ENCODE results near the gene LATS2.

LATS2 gene

GRCh38 chr13:21012841-21013681, 48.3 kb downstream of the LATS2 start:
- TF ChIP-seq FOXP2 (optimal IDR thresholded peaks at IDR 0.05; ENCODE audit: borderline replicate concordance, extremely low read depth, extremely low read length, insufficient read depth), result no peak
- TF ChIP-seq REST (IDR thresholded peaks at IDR 0.05; ENCODE audit: insufficient read depth in 1 of 2, low read depth in 2 of 2, low read length in 2 of 2), result no peak
- TF ChIP-seq SIN3A (IDR thresholded peaks at IDR 0.05; ENCODE audit: borderline replicate concordance, insufficient read depth, low read length), result no peak
- TF ChIP-seq TAF1 (IDR thresholded peaks at IDR 0.05; ENCODE audit: borderline replicate concordance, insufficient read depth, low read length), result no peak
- no peak for TF ChIP-seq POLR2AphosphoS5 (IDR thresholded peaks at IDR 0.05; ENCODE audit: low read depth, low read length)

GRCh38 chr13:21012211-21012610, 49.2 kb downstream of the LATS2 start:
- TF ChIP-seq POLR2AphosphoS5 (IDR thresholded peaks at IDR 0.05; ENCODE audit: low read depth, low read length) (no peak), FOXP2 (optimal IDR thresholded peaks at IDR 0.05; ENCODE audit: borderline replicate concordance, extremely low read depth, extremely low read length, insufficient read depth) (no peak), REST (IDR thresholded peaks at IDR 0.05; ENCODE audit: insufficient read depth in 1 of 2, low read depth in 2 of 2, low read length in 2 of 2) (no peak)

- TF ChIP-seq REST (IDR thresholded peaks at IDR 0.05; ENCODE audit: insufficient read depth in 1 of 2, low read depth in 2 of 2, low read length in 2 of 2), result no peak
- no peak for TF ChIP-seq FOXP2 (optimal IDR thresholded peaks at IDR 0.05; ENCODE audit: borderline replicate concordance, extremely low read depth, extremely low read length, insufficient read depth)
- TF ChIP-seq SIN3A (IDR thresholded peaks at IDR 0.05; ENCODE audit: borderline replicate concordance, insufficient read depth, low read length), result no peak
- no peak for TF ChIP-seq POLR2AphosphoS5 (IDR thresholded peaks at IDR 0.05; ENCODE audit: low read depth, low read length)
- TF ChIP-seq TAF1 (IDR thresholded peaks at IDR 0.05; ENCODE audit: borderline replicate concordance, insufficient read depth, low read length), result no peak
Observed at GRCh38 chr13:21011378-21011777, 50.0 kb downstream of the LATS2 start.

GRCh38 chr13:21010621-21011020, 50.8 kb downstream of the LATS2 start:
- no peak for TF ChIP-seq FOXP2 (optimal IDR thresholded peaks at IDR 0.05; ENCODE audit: borderline replicate concordance, extremely low read depth, extremely low read length, insufficient read depth)
- no peak for TF ChIP-seq TAF1 (IDR thresholded peaks at IDR 0.05; ENCODE audit: borderline replicate concordance, insufficient read depth, low read length)
- no peak for TF ChIP-seq REST (IDR thresholded peaks at IDR 0.05; ENCODE audit: insufficient read depth in 1 of 2, low read depth in 2 of 2, low read length in 2 of 2)
- TF ChIP-seq POLR2AphosphoS5 (IDR thresholded peaks at IDR 0.05; ENCODE audit: low read depth, low read length), result no peak
- TF ChIP-seq SIN3A (IDR thresholded peaks at IDR 0.05; ENCODE audit: borderline replicate concordance, insufficient read depth, low read length), result no peak
